GM21515 (cell line): ENCODE results near the gene EPB41L2.
A peak's percentile ranks its signal among the peaks of the same experiment; 100 is the strongest.

Source experiments
- ATAC-seq: cut with Tn5 transposase; IDR thresholded peaks from one replicate; pipeline ENCODE4 v1.9.1; 2021; ENCODE audit not compliant: unreplicated experiment

The EPB41L2 gene

GRCh38 chr6:130879826-130880225 lies 183.2 kb downstream of the EPB41L2 start:
- ATAC-seq, result no peak

DNA sequence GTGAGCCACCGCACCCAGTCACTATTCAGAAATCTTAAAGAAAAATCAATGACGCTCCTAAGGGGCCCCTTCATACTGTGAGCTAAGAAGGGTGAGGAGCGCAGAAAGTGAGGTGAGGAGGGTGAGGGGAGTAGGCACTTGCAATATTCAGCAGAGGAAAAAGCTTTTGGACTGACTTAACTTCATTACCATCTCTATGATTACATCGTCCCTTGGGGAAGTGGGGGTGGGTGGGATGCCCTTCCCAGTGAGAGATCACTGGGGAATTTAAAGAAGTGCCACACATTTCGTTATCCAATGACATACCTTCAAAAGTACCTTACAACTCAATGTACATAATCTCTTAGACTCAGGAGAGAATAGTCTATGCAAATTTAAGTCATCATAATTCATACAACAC lies 189.3 kb downstream of the EPB41L2 start:
- ATAC-seq, result no peak

- peak; percentile 63 for ATAC-seq
Observed at GRCh38 chr6:130872250-130873095, 190.6 kb downstream of the EPB41L2 start.

DNA sequence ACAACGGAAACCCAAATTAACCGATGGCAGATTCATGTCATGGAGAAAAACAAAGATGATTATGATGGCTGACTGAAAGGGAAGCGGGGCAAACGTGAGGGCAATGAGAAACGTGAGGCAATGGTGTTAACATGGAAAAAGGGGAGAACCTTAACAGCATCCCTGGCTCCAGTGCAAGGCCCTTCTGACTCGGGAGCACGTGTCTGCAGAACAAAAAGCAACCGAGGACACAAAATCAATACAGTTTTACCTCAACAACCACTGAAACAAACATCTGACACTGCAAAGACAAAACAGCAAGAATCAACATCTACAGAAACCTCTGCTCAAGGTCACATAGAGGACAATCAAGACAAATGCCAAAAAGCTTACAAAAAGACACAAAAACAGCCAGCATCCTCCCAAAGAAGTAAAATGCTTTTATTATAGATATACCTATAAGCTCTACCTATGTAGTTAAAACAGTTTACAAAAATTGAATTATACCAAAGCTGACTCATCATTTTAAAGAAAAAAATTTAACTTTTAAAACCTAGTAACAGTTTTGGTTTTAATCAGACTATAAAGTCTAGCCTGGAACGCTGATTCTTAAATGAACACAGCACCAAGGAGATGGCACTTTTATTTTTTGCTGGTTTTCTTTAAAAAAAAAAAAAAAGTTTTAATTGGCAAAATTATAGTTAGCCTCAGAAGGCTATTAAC lies 192.7 kb downstream of the EPB41L2 start:
- ATAC-seq, result no peak

GRCh38 chr6:130869681-130870080 lies 193.4 kb downstream of the EPB41L2 start:
- no peak for ATAC-seq

DNA sequence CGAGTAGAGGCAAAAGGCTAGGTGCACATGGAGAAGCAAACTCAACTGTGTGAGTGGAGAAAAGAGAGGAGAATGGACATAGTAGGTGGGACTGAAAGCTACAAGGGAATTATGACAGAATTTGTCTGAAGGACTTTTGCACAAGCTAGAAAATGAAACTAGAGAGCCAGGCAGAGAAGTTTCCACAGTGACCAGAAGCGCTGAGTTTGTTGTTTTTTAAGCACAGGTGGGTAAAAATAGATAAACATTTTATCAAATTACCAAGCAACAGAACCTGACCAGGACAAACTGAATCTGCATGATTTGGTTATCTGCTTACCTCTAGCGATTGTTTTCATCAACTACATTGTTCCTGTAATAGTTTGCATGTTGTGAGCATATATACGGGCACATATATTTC lies 197.3 kb downstream of the EPB41L2 start:
- ATAC-seq, result no peak

DNA sequence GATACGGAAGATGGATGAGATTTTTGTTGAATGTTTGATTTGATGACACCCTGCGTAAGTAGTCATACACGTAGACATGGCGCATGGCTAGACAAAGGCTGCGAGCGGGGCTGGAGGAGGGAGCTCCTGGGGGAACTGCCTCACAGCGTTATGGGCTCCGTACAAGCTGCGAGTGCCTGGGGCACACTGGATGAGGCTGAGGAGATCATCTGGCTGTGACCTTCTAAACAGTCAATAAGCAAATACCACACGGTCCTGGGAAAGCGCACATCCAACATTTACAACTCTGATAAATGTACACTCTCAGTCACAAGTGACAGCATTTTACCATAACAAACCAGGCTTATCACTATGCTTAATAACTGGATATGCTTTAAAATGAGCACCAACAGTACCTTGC lies 198.7 kb downstream of the EPB41L2 start:
- ATAC-seq, result no peak

DNA sequence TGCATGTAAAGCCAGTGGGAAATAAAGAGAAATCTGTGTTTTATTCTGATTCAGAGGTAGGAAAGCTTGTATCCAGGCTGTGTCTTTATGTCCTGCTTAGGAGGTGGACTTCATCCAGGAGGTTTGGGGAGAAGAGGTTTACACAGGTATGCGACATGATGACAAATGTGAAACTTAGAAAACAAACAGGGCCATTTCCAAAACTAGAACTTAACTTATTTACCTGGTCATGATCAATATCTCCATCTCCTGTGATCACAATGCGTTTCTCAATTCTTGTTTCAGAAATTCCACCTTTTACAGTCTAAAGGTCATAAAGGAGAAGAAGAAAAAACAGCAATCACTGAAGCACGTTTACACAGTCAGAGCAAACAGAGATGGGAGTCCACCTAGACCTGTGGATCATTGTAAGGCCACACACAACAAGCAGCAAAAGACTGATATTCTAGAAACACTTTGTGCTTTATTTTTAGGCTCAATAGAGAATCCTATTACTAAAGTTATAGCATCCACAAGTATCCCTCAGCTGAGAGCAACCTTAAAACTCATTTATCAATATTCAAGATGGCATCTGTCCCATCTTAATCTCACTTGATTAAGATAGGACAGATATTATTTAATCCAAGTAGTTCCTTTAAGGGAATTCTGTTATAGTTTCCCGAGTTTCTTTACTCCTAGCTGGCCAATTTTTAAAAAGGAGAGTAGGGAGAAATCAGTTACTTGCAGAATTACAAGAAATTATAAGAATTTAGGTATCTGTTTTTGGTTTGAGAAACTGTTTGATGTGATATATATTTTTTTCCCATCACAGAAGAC lies 199.4 kb downstream of the EPB41L2 start:
- ATAC-seq, result no peak

- ATAC-seq, result no peak
Observed at GRCh38 chr6:130862370-130862769, 200.7 kb downstream of the EPB41L2 start.

GRCh38 chr6:130859161-130859867 lies 203.7 kb downstream of the EPB41L2 start:
- ATAC-seq, result peak; percentile 58

GRCh38 chr6:130858498-130859160 lies 204.4 kb downstream of the EPB41L2 start:
- ATAC-seq, result no peak

DNA sequence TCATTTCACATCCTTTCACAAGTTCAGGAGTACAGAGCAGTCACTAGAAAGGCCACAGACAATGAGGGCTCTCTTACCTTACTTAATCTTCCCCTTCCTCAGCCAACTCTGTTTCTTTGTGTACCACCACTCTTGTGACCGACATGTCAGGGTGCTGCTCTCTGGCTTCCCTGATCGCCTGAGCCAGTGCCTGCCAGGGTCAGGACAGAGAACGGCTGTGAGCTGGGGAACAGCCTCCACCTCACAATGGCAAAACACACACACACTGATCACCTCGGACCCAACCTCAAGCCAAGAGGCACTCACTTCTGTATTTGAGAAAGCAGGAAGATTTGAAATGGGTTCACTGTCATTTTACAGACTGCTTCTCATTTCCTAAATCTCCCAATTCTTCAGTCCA lies 205.0 kb downstream of the EPB41L2 start:
- no peak for ATAC-seq

DNA sequence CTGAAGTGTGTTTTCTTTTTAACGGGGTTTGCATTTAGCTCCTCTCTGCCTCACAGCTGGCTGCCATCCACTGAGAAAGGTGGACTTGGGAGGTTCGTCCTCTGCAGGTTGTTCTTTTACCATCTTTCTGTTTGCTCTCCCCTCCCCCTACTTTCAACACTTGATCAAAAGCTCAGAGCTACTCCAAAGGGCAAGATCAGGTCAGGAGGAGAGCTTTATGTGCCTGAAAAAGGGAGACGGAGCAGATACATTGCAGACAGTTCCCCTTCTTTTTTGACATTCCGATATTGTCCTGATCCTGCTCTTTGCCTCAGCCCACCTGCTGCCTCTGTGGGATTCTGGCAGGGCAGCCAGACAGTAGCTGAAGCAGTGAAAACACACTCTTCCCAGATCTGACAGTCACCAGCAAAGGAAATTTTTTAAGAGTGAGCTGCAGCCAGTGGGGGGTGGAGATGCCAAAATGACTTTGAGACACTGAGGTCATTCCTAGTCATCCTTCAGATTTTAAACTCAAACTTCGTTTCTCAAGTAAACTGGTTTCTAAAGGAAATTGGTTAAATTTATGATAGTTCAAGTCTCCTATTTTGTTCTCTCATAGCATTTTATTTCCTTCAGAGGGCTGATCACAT lies 209.4 kb downstream of the EPB41L2 start:
- ATAC-seq, result no peak

DNA sequence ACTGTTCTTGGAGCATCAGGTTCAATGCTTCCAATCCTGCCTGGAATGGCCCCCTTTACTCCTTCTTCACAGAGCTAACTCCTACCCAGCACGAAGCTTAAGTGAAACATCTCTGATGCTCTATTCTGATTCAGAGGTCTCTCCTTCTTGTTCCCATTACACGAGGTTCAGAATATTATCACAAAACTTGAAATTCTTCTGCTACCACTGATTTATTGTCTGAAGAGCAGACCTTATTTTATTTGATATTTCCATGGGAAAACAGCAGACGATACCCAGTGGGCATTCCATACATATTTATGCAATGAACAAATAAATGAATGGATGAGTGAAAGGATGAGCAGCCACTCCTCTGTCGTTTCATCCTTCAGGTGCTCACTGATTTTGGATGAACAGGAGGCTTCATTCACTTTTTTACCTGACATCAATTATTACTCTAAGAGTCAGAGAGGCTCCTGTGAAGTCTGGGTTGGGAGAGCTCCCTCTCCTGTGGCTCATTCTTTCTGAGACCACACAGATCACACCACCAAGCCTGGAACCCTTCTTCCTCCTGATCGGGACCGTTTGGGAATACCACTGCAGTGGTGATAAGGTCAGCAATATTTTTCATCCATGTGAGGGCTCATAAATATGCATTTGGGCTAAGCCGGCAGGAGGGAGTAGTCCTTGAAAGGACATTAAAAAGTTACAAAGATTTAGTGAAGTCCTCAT lies 210.0 kb downstream of the EPB41L2 start:
- no peak for ATAC-seq

- no peak for ATAC-seq
Observed at GRCh38 chr6:130851026-130851425, 212.0 kb downstream of the EPB41L2 start.

GRCh38 chr6:130849594-130849993 lies 213.5 kb downstream of the EPB41L2 start:
- ATAC-seq, result no peak

- peak; percentile 85 for ATAC-seq
Observed at GRCh38 chr6:130848945-130849344, 214.1 kb downstream of the EPB41L2 start.

- ATAC-seq, result no peak
Observed at GRCh38 chr6:130847001-130847910, 215.8 kb downstream of the EPB41L2 start.
